ENCODE results near the gene BABAM2. TPM values are rescaled to one million over a fixed set of nuclear protein-coding genes. Genes with fewer than 3 reads are reported as not detected.

BABAM2 gene
- 24.5 and 28.1 TPM in 2 replicates for total RNA-seq

DNA sequence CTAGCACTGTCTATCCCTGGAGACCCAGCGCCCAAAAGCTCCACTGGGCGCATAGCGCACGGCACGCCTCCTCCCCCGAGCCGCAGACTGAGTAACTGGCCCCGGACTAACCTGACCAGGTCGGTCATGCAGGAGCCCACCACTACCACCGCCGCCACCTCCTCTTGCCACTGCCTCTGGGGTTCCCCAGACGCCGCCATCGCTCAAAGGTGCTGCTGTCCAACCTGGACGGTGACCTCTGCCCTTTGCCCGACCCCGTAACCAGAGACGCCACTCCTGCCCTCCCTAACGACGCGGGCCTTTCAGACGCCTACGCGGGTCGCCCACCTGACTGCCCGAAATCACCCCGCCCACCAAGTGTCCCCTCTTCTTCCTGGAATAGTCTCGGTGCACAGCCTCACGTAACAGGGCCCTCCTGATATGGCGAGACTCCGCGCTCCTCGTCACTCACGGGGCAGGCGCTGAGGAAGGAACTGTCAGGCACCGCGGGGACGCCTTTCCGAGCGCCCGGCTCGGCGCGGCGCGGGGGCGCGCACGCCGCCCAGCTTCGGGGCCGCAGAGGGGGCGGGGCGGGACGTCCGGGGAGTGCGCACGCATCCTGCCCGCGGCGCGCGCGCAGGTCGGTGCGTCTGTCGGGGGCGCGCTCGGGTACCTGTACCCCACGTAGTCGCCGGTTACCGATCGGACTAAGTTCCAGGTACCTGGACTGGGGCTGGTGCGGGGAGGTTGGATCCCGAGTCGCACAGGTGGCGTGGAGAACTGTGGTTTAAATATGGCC is at the start of gene BABAM2, which contains the start of gene RBKS:
BABAM2 (plus strand) TSS at position 584 of the 778 bp plus-strand sequence. CDS start 3,828 bp downstream, outside the sequence.
RBKS (minus strand) TSS at position 242 of the 778 bp plus-strand sequence; CDS start at position 200, 42 bp downstream.

Small RNA genes within 50 kb of the gene (small RNA-seq; reads per million reads assigned to genes)
- not detected for gene MIR4263
- not detected for gene RF02271

Other genes starting within 250 kb of the BABAM2 start
- 26.6 and 41.2 TPM in 2 replicates for gene SUPT7L, start 227.1 kb upstream of the BABAM2 start, total RNA-seq
- 26.1 and 33.8 TPM in 2 replicates for gene SLC4A1AP, start 226.8 kb upstream of the BABAM2 start, total RNA-seq
- gene MRPL33, start 119.0 kb upstream of the BABAM2 start, total RNA-seq = 76.3 and 105 TPM in 2 replicates
- gene RBKS, start 342 bp upstream of the BABAM2 start, total RNA-seq = 0.33 and 0.86 TPM in 2 replicates